WI38 (cell line): ENCODE measurements around the gene EIF4A3.
A peak's percentile ranks its signal among the peaks of the same experiment; 100 is the strongest.

ENCODE experiments used
- H3K4me3 ChIP-seq: 2 replicates; pipeline ENCODE4 v1.5.1; 2011; ENCODE audit warnings: low read depth, mild to moderate bottlenecking, control low read depth, low read length
- TF ChIP-seq, protein P1 (sequence below): IDR thresholded peaks from 2 replicates; pipeline ENCODE4 v1.5.1; 2012; ENCODE audit warnings: low read depth, mild to moderate bottlenecking, control low read depth, low read length

EIF4A3 gene

GRCh38 chr17:80133626-80133970, 13.3 kb downstream of the EIF4A3 start:
- H3K4me3 ChIP-seq = no peak overlapping the region
- TF ChIP-seq, protein P1, sequence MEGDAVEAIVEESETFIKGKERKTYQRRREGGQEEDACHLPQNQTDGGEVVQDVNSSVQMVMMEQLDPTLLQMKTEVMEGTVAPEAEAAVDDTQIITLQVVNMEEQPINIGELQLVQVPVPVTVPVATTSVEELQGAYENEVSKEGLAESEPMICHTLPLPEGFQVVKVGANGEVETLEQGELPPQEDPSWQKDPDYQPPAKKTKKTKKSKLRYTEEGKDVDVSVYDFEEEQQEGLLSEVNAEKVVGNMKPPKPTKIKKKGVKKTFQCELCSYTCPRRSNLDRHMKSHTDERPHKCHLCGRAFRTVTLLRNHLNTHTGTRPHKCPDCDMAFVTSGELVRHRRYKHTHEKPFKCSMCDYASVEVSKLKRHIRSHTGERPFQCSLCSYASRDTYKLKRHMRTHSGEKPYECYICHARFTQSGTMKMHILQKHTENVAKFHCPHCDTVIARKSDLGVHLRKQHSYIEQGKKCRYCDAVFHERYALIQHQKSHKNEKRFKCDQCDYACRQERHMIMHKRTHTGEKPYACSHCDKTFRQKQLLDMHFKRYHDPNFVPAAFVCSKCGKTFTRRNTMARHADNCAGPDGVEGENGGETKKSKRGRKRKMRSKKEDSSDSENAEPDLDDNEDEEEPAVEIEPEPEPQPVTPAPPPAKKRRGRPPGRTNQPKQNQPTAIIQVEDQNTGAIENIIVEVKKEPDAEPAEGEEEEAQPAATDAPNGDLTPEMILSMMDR = no peak

DNA sequence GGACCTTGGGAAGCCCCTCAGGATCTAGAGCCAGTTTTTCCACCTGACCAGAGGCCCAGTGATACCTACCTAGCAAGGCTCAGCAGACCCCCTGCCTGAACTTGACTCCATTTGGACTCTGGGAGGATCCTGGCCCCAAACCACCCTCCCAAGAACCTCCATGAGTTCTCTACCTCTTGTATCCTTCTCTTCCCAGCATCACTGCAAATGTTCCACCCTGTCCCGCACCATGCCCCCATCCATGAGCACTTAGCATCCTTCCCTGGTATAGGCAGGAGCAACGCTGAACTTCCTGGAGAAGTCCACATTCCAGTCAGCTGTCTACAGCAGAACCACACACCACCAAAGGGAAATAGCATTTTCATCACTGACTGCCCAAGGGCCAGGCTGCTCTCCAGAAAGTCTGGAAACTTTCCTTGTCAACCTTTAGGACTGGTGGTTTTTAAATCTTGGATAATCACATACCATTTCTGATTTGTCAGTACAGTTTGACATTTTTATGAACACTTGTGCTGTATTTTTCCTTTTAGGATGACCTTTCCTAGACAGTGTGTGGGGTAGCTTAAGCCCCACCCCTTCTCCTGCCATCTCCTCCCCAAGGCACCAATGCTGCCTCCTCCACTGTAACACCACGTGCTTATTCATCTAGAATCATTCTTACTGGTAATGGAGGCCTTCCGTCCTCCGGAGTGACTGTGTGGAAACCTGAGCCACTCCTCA, 13.9 kb downstream of the EIF4A3 start:
- TF ChIP-seq, protein P1 = no peak
- no peak overlapping the region for H3K4me3 ChIP-seq

GRCh38 chr17:80130992-80131391, 15.9 kb downstream of the EIF4A3 start:
- H3K4me3 ChIP-seq = no peak overlapping the region
- TF ChIP-seq, protein P1 = no peak

- H3K4me3 ChIP-seq = no peak overlapping the region
- TF ChIP-seq, protein P1 = no peak
Observed at GRCh38 chr17:80129006-80129565, 17.8 kb downstream of the EIF4A3 start.

GRCh38 chr17:80126449-80126715, 20.5 kb downstream of the EIF4A3 start:
- TF ChIP-seq, protein P1 = no peak
- no peak overlapping the region for H3K4me3 ChIP-seq

DNA sequence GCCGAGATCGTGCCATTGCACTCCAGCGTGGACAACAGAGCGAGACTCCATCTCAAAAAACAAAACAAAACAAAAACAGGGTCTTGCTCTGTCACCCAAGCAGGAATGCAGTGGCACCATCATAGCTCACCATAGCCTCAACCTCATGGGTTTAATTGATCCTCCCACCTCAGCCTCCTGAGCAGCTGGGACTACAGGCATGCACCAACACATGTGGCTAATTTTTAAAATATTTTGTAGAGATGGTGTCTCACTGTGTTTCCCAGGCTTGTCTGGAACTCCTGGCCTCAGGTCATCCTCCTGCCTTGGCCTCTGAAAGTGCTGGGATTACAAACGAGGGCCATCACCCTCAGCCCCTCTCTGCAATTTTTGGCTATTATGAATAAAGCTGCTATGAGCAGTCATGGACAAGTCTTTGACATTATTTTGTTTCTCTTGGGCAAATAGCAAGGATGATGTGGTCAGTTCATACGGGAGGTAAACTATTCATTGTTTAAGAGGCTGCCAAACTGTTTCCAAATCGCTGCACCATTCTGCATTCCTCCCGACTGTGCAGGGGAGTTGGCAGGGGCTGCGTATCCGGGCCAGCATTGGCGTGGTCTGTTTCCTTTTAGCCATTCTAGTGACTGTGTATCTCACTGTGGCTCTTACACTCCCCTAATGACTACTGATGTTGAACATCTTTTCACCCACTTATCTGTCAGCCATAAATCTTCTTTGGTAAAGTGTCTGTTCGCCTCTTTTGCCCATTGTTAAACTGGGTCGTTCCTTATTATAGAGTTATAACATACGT, 21.1 kb downstream of the EIF4A3 start:
- H3K4me3 ChIP-seq = no peak overlapping the region
- TF ChIP-seq, protein P1 = no peak

GRCh38 chr17:80124351-80124981, 22.5 kb downstream of the EIF4A3 start:
- TF ChIP-seq, protein P1 = peak; percentile 33
- H3K4me3 ChIP-seq = no peak overlapping the region
